Activated CD4-positive, alpha-beta T cell treated with anti-CD3 and anti-CD28 coated beads for 36 hours (primary cell): ENCODE results near the gene SLC35F1. TPM values are rescaled to one million over a fixed set of nuclear protein-coding genes. Genes with fewer than 3 reads are reported as not detected.

Experiments
- ATAC-seq: fragments of 200-7000 bp; cut with Tn5 transposase; one replicate; pipeline ENCODE4 v1.10.0; 2021; ENCODE audit warnings: mild to moderate bottlenecking, moderate library complexity
- CTCF ChIA-PET: fragments of 350-600 bp; sonication (Branson Sonifier 250); formaldehyde crosslinking; loops from one replicate; lab custom pipeline; 2021; ENCODE audit warnings: antibody characterized with exemption; lab: Charles Lee
- POLR2A ChIA-PET: fragments of 350-600 bp; sonication (Branson Sonifier 250); formaldehyde crosslinking; loops from one replicate; lab custom pipeline; 2021; ENCODE audit warnings: antibody characterized with exemption, inconsistent platforms; lab: Charles Lee
- DNase-seq: peaks from one replicate; pipeline ENCODE4 v3.0.0-alpha.2; 2020
- H3K27ac Mint-ChIP-seq: one replicate; pipeline ENCODE4 v1.8.0; 2021; ENCODE audit warnings: mixed read lengths
- H3K27me3 Mint-ChIP-seq: one replicate; pipeline ENCODE4 v1.8.0; 2021; ENCODE audit warnings: mixed read lengths
- H3K36me3 Mint-ChIP-seq: one replicate; pipeline ENCODE4 v1.8.0; 2021; ENCODE audit warnings: low read depth, mixed read lengths
- H3K4me1 Mint-ChIP-seq: one replicate; pipeline ENCODE4 v1.8.0; 2021; ENCODE audit warnings: mixed read lengths
- H3K4me3 Mint-ChIP-seq: one replicate; pipeline ENCODE4 v1.8.0; 2021; ENCODE audit warnings: mild to moderate bottlenecking, moderate library complexity, mixed read lengths
- H3K9me3 Mint-ChIP-seq: one replicate; pipeline ENCODE4 v1.8.0; 2021; ENCODE audit warnings: low read depth, mixed read lengths
- intact Hi-C, 2 experiments: fragments of 100-400 bp; cut with DNase I in 1 of 2; cut with micrococcal nuclease in 1 of 2; formaldehyde crosslinking; loops; one replicate each; pipeline versions ENCODE4 v1.14.2 to v1.15.1; 2022 to 2024; cut with DNase I, micrococcal nuclease
- total RNA-seq, 2 experiments: library from RNA; stranded (reverse); gene quantifications; one replicate each; pipeline ENCODE4 v1.2.3, GENCODE V29; 2021

SLC35F1 gene
- total RNA-seq, 2 experiments from 2014 or later = 0.18 to 0.23 TPM

DNA sequence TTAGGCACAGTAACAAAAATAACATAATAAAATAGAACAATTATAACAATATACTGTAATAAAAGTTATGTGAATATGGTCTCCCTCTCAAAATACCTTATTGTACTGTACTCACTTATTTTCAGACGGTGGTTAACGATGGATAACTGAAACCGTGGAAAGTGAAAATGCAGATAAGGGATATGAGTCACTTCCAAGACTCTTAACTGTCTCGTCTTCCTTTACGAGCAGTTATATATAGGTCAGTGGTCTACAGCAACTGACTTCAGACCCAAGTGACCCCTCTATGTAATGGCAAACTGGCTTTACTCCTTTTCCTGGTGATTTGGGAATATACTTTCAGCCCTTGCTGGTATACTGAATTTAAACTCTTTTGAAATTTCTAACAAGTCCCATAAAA lies 261.4 kb downstream of the SLC35F1 start:
- peaks cover 11% of the 10 kb centered on the region for H3K27me3 Mint-ChIP-seq
- ATAC-seq (no peak), DNase-seq (no peak)
- no peaks in the 10 kb centered on the region for H3K4me1 Mint-ChIP-seq
- H3K9me3 Mint-ChIP-seq = peaks cover 1% of the 10 kb centered on the region
- H3K4me3 Mint-ChIP-seq = no peak overlapping the region
- H3K27ac Mint-ChIP-seq = no peak overlapping the region
- intact Hi-C loops = no loop called here
- no peaks in the 10 kb centered on the region for H3K36me3 Mint-ChIP-seq
- ChIA-PET CTCF (no interaction called here), POLR2A (no interaction called here)

DNA sequence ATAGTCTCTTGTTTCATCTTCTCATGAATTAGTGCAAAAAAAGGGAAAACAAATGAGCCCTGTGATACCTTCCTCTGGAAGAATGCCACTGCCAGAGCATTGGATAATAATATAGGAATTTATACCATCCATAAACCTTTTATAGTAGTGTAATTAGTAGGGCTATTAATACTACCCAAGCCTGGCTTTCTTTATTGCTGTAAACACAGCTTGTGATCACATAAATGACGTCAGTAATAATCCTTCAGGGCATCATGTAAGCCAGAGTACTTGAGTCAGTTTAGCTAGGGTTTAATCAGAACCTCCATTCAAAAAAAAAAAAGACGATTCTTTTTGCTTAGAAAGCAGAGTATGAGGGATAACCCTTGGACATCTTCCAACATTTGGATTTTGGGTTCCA lies 264.8 kb downstream of the SLC35F1 start:
- no peak overlapping the region for H3K4me3 Mint-ChIP-seq
- H3K4me1 Mint-ChIP-seq = no peaks in the 10 kb centered on the region
- DNase-seq = no peak
- intact Hi-C loops = no loop called here
- ChIA-PET POLR2A (interaction anchor here (0.6 kb wide), 1 partner anchor 145 kb away, joined by 3 read pairs; no protein-coding TSS in a partner anchor), CTCF (no interaction called here)
- peaks cover 17% of the 10 kb centered on the region for H3K27me3 Mint-ChIP-seq
- H3K9me3 Mint-ChIP-seq = peaks cover 11% of the 10 kb centered on the region
- H3K36me3 Mint-ChIP-seq = peaks cover 1% of the 10 kb centered on the region
- no peak for ATAC-seq
- no peak overlapping the region for H3K27ac Mint-ChIP-seq

DNA sequence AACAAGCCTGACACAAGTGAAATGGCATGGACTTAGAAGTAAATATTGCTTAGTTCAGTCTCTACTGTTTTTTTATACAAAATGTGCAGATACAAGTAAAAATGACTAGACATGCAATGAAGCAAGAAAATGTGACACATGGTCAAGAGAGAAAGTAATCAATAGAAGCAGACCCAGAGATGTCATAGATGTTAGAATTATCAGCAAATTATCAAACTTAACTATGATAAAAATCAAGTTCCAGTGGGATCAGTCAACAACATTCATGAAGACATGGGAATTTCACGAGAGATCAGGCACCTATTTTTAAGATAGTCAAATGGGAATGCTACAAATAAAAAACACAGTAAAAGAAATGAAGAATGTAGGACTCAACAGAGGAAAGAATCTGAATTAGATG lies 267.0 kb downstream of the SLC35F1 start:
- CTCF ChIA-PET = no interaction called here
- H3K4me3 Mint-ChIP-seq = no peak overlapping the region
- DNase-seq (no peak), ATAC-seq (no peak)
- H3K27me3 Mint-ChIP-seq = peaks cover 17% of the 10 kb centered on the region
- H3K27ac Mint-ChIP-seq = no peak overlapping the region
- POLR2A ChIA-PET = no interaction called here
- H3K9me3 Mint-ChIP-seq = peaks cover 11% of the 10 kb centered on the region
- intact Hi-C loops = no loop called here
- peaks cover 1% of the 10 kb centered on the region for H3K36me3 Mint-ChIP-seq
- no peaks in the 10 kb centered on the region for H3K4me1 Mint-ChIP-seq

DNA sequence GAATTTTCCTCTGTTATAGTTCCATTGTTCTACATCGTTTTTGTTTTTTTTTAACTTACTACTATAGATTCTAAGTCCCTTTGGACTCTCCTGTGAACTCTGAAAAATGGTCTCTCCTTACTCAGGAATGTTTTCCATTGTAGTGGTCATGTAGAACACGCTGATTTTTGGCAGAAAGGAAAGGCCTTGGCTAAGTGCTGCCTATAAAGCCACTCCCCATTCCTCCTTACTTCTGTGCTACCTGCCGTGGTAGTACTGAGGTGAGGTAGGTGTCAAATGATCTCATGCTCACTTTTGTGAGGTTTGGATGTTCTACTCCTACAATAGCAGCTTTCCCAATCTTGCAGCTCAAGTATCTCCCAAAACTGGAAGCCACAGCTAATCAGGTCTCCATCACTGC lies 270.7 kb downstream of the SLC35F1 start:
- CTCF ChIA-PET = no interaction called here
- Mint-ChIP-seq H3K27ac (no peak overlapping the region), H3K36me3 (peaks cover 1% of the 10 kb centered on the region), H3K27me3 (peaks cover 21% of the 10 kb centered on the region), H3K4me1 (no peaks in the 10 kb centered on the region), H3K9me3 (peaks cover 11% of the 10 kb centered on the region), H3K4me3 (no peak overlapping the region)
- ATAC-seq (no peak), DNase-seq (no peak)
- intact Hi-C loops = no loop called here
- POLR2A ChIA-PET = no interaction called here

DNA sequence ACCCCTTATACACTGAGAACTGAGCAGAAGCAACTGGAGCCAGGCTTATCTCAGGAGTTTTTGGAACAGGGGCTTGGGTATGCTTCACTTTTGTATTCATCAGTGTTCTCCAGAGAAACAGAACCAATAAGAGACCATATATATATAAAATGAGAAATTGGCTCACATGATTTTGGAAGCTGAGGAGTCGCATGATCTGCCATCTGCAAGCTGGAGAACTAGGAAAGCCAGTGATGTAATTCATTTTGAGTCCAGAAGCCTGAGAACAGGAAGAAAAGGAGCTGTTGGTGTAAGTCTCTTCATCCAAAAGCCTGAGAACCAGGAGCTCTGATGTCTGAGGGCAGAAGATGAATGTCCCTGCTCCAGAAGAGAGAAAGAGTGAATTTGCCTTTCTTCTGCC lies 272.0 kb downstream of the SLC35F1 start:
- POLR2A ChIA-PET = no interaction called here
- H3K4me3 Mint-ChIP-seq = no peak overlapping the region
- no peaks in the 10 kb centered on the region for H3K4me1 Mint-ChIP-seq

DNA sequence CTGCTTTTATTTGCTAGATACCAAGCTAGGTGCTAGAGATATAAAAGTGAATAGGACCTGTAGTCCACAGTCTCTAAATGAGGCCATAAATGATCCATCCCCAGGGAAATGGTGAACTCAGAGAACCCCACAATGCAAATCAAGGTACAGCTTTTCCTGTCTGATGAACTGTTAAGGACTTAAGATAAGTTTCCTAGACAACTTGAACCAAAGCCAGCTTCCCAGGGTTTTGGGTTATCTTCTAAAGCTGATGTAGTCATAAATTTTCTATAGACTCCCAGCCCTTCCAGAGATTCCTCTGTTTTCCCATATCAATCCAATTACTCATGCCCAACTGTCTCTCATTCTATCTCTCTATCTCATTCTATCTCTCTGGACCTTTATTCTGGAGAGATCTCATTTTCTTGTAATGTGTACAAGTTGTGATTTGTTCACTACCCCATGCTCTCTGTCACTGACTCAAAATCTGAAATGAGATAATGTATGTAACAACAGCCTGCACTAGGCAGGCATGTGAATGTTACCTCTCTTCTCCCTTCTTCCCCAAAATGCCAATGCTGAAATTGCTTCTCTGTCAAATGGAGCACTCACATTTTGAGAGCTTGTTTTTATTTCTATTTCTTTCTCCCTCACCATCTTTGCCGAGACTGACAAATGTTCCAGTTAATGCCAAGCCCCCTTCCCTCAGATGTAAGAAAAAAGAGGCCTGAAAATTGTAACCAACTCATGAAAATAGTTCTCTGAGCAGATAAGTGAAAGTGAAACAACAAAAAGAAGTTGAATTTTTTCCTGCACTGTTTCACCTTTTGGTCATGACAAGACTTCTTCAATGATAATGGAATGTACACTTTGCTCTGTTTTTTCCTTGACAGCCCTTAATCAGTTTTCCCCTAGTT lies 279.9 kb downstream of the SLC35F1 start:
- peaks cover 18% of the 10 kb centered on the region for H3K4me1 Mint-ChIP-seq
- H3K27me3 Mint-ChIP-seq = no peaks in the 10 kb centered on the region
- ChIA-PET POLR2A (no interaction called here), CTCF (no interaction called here)
- H3K9me3 Mint-ChIP-seq = no peaks in the 10 kb centered on the region
- peak; percentile 85 for ATAC-seq
- H3K36me3 Mint-ChIP-seq = no peaks in the 10 kb centered on the region
- no peak for DNase-seq
- H3K27ac Mint-ChIP-seq = peak overlapping the region; percentile 71
- H3K4me3 Mint-ChIP-seq = peak overlapping the region; percentile 13
- intact Hi-C loops = no loop called here

More for the DNA sequence above, 272.0 kb downstream of the SLC35F1 start:
- ATAC-seq = no peak
- Mint-ChIP-seq H3K27me3 (peaks cover 14% of the 10 kb centered on the region), H3K27ac (no peak overlapping the region), H3K9me3 (peaks cover 5% of the 10 kb centered on the region), H3K36me3 (no peaks in the 10 kb centered on the region)
- DNase-seq = no peak
- intact Hi-C loops = no loop called here
- CTCF ChIA-PET = no interaction called here

DNA sequence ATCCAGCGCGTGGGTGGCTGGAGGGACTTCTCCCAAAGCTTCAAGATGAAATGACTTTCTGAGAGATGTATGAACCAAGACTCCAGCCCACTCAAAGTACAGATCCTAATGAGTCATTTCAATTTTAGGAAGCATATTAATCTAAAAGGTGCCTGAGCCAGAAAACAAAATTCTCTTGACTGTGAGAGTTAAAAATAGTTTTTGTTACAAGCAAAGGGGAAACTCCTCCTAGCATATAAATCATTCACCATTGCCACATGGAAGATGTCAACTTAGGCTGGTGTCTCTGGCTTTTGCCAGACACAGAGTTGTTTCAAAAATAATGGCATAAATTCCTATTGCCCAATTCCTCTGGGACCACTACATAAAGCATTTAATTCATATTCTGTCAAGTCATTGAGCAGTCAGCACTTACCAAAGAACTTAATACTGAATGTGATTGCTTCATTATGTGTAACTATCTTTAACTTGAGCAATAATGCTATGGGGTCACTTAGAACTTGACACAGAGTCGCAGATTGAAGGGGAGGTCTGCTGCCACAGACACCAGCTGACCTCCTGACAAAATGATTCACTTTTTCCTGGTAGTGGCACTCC lies 280.6 kb downstream of the SLC35F1 start:
- ATAC-seq (peak; percentile 57), DNase-seq (peak; percentile 53)
- H3K27me3 Mint-ChIP-seq = no peaks in the 10 kb centered on the region
- intact Hi-C loops = no loop called here
- peaks cover 18% of the 10 kb centered on the region for H3K4me1 Mint-ChIP-seq
- peak overlapping the region; percentile 13 for H3K4me3 Mint-ChIP-seq
- H3K36me3 Mint-ChIP-seq = no peaks in the 10 kb centered on the region
- peak overlapping the region; percentile 71 for H3K27ac Mint-ChIP-seq
- ChIA-PET POLR2A (no interaction called here), CTCF (no interaction called here)
- no peaks in the 10 kb centered on the region for H3K9me3 Mint-ChIP-seq

DNA sequence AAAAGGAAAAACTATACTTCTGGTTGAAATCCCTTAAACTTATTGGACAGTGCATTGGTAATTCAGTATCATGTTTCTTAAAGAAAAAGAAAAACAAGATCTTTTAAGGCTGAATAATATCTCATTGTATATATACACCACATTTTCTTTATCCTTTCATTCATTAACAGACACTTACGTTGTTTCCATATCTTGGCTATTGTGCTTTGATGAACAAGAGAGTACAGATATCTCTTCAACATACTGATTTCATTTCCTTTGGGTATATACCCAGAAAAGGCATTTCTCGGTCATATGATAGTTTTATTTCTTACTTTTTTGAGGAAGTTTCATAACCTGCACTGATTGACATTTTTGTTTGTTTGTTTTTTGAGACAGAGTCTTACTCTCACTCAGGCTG lies 281.5 kb downstream of the SLC35F1 start:
- peaks cover 18% of the 10 kb centered on the region for H3K4me1 Mint-ChIP-seq
- H3K27ac Mint-ChIP-seq = no peak overlapping the region
- H3K27me3 Mint-ChIP-seq = no peaks in the 10 kb centered on the region
- no peak for ATAC-seq
- intact Hi-C loops = no loop called here
- no peaks in the 10 kb centered on the region for H3K9me3 Mint-ChIP-seq
- ChIA-PET POLR2A (no interaction called here), CTCF (no interaction called here)
- no peak overlapping the region for H3K4me3 Mint-ChIP-seq
- no peak for DNase-seq
- H3K36me3 Mint-ChIP-seq = no peaks in the 10 kb centered on the region

DNA sequence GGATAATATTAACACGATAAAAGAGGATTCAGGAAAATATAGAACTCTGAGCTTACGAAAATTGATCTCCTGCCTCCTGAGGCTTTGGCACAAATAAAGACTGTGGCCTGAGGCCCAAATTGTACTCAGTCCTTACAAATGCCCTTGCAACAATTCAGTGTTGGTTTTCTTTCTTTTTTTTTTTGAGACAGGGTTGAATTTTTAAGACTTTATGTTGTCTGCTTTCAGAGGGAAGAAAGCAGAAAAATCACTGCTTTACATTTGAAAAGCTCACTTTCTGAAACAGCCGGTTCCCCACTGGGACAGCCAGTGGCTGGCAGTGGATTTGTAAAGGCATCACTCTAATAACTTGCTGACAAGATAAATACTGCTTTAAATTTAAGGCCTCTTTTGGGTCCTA lies 290.5 kb downstream of the SLC35F1 start:
- H3K9me3 Mint-ChIP-seq = no peaks in the 10 kb centered on the region
- intact Hi-C loops = no loop called here
- CTCF ChIA-PET = interaction anchor here (1.0 kb wide), 1 partner anchor 85 kb away, joined by 3 read pairs; no protein-coding TSS in a partner anchor

DNA sequence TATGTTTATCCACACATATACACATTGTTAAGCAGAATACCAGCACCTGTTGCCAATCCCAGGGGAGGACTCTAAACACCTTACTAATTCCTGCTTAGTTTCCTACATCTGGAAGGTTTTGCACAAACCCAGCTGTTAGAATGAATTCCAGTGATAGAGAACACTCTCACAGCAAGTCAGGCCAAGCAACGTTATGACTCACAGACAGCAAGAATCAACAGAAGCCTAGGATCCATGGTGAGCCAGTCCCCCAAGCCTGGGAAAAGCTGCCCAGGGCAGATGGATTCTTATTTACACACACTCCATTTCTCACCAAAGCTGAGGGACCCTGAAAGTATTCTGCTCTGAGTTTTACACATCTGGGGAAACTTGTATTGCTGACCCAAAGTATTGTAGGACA lies 291.7 kb downstream of the SLC35F1 start:
- no peaks in the 10 kb centered on the region for H3K36me3 Mint-ChIP-seq
- no peak for DNase-seq
- H3K4me1 Mint-ChIP-seq = no peaks in the 10 kb centered on the region
- ChIA-PET POLR2A (no interaction called here), CTCF (interaction anchor here (0.7 to 1.0 kb wide), 2 partner anchors 84 to 90 kb away, joined by 3 read pairs; no protein-coding TSS in a partner anchor)
- no peaks in the 10 kb centered on the region for H3K9me3 Mint-ChIP-seq
- no peak overlapping the region for H3K27ac Mint-ChIP-seq
- no peak for ATAC-seq
- intact Hi-C loops = no loop called here
- H3K4me3 Mint-ChIP-seq = no peak overlapping the region
- H3K27me3 Mint-ChIP-seq = peaks cover 5% of the 10 kb centered on the region

More for the DNA sequence above, 290.5 kb downstream of the SLC35F1 start:
- H3K4me1 Mint-ChIP-seq = no peaks in the 10 kb centered on the region
- peaks cover 5% of the 10 kb centered on the region for H3K27me3 Mint-ChIP-seq
- ATAC-seq (no peak), DNase-seq (no peak)
- no peaks in the 10 kb centered on the region for H3K36me3 Mint-ChIP-seq
- H3K27ac Mint-ChIP-seq = no peak overlapping the region
- H3K4me3 Mint-ChIP-seq = no peak overlapping the region
- POLR2A ChIA-PET = no interaction called here

DNA sequence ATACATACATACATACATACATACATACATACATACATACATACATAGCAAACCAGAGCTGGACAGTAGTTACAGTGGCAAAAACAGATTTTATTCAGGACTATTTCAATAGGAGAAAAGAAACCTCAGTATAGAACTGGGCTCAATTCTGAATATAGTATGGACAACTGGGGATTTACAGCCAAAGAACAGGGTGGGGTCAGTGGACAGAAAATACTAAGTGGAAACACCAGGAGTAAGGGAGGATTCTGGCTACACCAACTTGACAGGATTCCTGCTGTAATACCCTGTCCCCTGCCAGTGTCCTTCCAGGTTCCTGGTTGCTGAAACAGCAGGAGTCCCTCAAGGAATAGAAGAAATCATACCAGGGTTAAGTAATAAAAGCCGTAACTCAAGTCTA lies 293.1 kb downstream of the SLC35F1 start:
- Mint-ChIP-seq H3K4me1 (no peaks in the 10 kb centered on the region), H3K36me3 (no peaks in the 10 kb centered on the region), H3K27ac (no peak overlapping the region), H3K9me3 (no peaks in the 10 kb centered on the region), H3K4me3 (no peak overlapping the region), H3K27me3 (peaks cover 7% of the 10 kb centered on the region)
- no peak for DNase-seq
- no peak for ATAC-seq
- CTCF ChIA-PET = no interaction called here
- POLR2A ChIA-PET = no interaction called here
- intact Hi-C loops = no loop called here

DNA sequence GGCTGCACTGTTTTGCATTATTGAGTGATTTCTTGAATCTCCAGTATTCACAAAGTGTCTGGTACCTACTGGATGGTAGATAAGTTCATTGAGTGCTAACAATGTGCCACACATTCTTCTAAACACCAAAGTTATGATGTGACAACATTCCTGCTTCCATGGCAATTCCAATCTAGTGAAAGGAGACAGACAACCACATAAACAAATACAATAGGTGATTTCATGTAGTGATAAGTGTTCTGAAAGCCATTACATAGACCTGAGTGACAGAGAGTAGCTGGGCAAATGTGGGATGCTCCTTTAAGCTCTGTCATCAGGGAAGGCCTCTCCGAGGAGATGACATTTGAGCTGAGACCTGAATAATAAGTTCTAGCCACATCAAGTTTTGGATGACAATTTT lies 295.5 kb downstream of the SLC35F1 start:
- Mint-ChIP-seq H3K27me3 (peaks cover 7% of the 10 kb centered on the region), H3K9me3 (no peaks in the 10 kb centered on the region), H3K4me1 (no peaks in the 10 kb centered on the region), H3K27ac (no peak overlapping the region), H3K36me3 (no peaks in the 10 kb centered on the region), H3K4me3 (no peak overlapping the region)
- ATAC-seq (no peak), DNase-seq (no peak)
- ChIA-PET CTCF (interaction anchor here (0.5 to 1.0 kb wide), 2 partner anchors 226 to 370 kb away, joined by 3 read pairs; no protein-coding TSS in a partner anchor), POLR2A (no interaction called here)
- intact Hi-C loops = no loop called here
